K562 (cell line): ENCODE data around the gene TMC6. TPM values are rescaled to one million over a fixed set of nuclear protein-coding genes. Genes with fewer than 3 reads are reported as not detected.

Experiments
- ATAC-seq: fragments of 200-7000 bp; cut with Tn5 transposase; 3 replicates; pipeline ENCODE4 v1.9.1; 2020; ENCODE audit warnings: moderate library complexity
- BruUV-seq: library from RNA; stranded (reverse); fragments of 400-500 nt; replicated peaks from 2 replicates; lab custom pipeline; 2021; lab: Mats Ljungman, UMichigan
- CTCF ChIA-PET: fragments of 300-600 bp; formaldehyde crosslinking; extraction: SDS; loops from one replicate; lab custom pipeline; 2021; ENCODE audit warnings: low intra/inter-chr PET ratio; lab: Yijun Ruan, JAX
- POLR2A ChIA-PET: fragments of 300-600, 350-650 bp; sonication (Branson Sonifier 250); formaldehyde crosslinking; extraction: SDS; loops from one replicate; lab custom pipeline; 2021; ENCODE audit warnings: antibody characterized with exemption, inconsistent platforms; lab: Yijun Ruan, JAX
- DNase-seq, 4 experiments: peaks; one replicate each; pipeline versions ENCODE4 v3.0.0 to v3.0.0-alpha.2; 2011 to 2018; ENCODE audit warnings: low spot score in 3 of 4, mixed read lengths in 3 of 4; ENCODE audit errors: extremely low read depth in 1 of 4
- FAIRE-seq: peaks from 2 replicates; lab custom pipeline; 2011; peaks lifted over from hg19 to GRCh38; lab: Jason Lieb, UNC
- H2AFZ ChIP-seq: 2 replicates; pipeline ENCODE4 v1.6.0; 2011; ENCODE audit warnings: low read depth, low read length, control low read depth, inconsistent platforms
- H3K27ac ChIP-seq: fragments of 200-600 bp; 3 replicates; pipeline ENCODE4 v1.8.0; 2011; ENCODE audit warnings: low read depth, mild to moderate bottlenecking, control low read depth, inconsistent platforms, low read length, moderate library complexity, mixed read lengths; ENCODE audit errors: extremely low read depth
- H3K27me3 ChIP-seq, 2 experiments: fragments of 300-600 bp in 1 of 2; 2 replicates in 1 of 2; 3 replicates in 1 of 2; pipeline versions ENCODE4 v1.6.0 to v1.8.0; 2011; ENCODE audit warnings: inconsistent platforms in 2 of 2, low read length in 2 of 2, mild to moderate bottlenecking in 1 of 2, mixed read lengths in 1 of 2, moderate library complexity in 1 of 2; ENCODE audit not compliant: control insufficient read depth in 2 of 2, insufficient read depth in 2 of 2
- H3K36me3 ChIP-seq: fragments of 300-600 bp; 3 replicates; pipeline ENCODE4 v1.8.0; 2011; ENCODE audit warnings: mild to moderate bottlenecking, low read length, inconsistent platforms; ENCODE audit not compliant: control insufficient read depth, insufficient read depth
- H3K4me1 ChIP-seq, 2 experiments: fragments of 200-600 bp in 1 of 2; replicated peaks in 1 of 2; 2 replicates in 1 of 2; 3 replicates in 1 of 2; pipeline versions ENCODE4 v1.5.1 to v1.8.0; 2011; ENCODE audit warnings: inconsistent platforms in 2 of 2, low read length in 2 of 2, mild to moderate bottlenecking in 1 of 2, mixed read lengths in 1 of 2, moderate library complexity in 1 of 2; ENCODE audit not compliant: control insufficient read depth in 2 of 2, insufficient read depth in 2 of 2
- H3K4me2 ChIP-seq: 2 replicates; pipeline ENCODE4 v1.6.1; 2011; ENCODE audit warnings: low read length, control low read depth, inconsistent platforms, mixed read lengths; ENCODE audit not compliant: insufficient read depth
- H3K4me3 ChIP-seq: fragments of 200-600 bp; sonication (generic), shearing (Covaris generic); 2 replicates; pipeline ENCODE4 v1.5.1; 2016; ENCODE audit warnings: control low read depth, inconsistent platforms
- H3K79me2 ChIP-seq: fragments of 200-600 bp; 3 replicates; pipeline ENCODE4 v1.8.0; 2011; ENCODE audit warnings: low read length, inconsistent platforms; ENCODE audit not compliant: control insufficient read depth, insufficient read depth
- H3K9ac ChIP-seq, 2 experiments: 2 replicates each; pipeline versions ENCODE4 v1.6.0 to v1.6.1; 2011; ENCODE audit warnings: low read depth in 2 of 2, low read length in 2 of 2, control low read depth in 1 of 2, inconsistent platforms in 1 of 2, mild to moderate bottlenecking in 1 of 2, mixed read lengths in 1 of 2; ENCODE audit not compliant: insufficient read depth in 1 of 2
- H3K9me1 ChIP-seq: one replicate; pipeline ENCODE4 v1.6.0; 2011; ENCODE audit warnings: inconsistent platforms, mild to moderate bottlenecking, low read length, moderate library complexity; ENCODE audit not compliant: control insufficient read depth, insufficient read depth
- H3K9me3 ChIP-seq: replicated peaks from 2 replicates; pipeline ENCODE4 v1.5.1; 2011; ENCODE audit warnings: low read depth, low read length, inconsistent platforms; ENCODE audit not compliant: control insufficient read depth, insufficient read depth
- H4K20me1 ChIP-seq: replicated peaks from 2 replicates; pipeline ENCODE4 v1.6.1; 2011; ENCODE audit warnings: low read length, inconsistent platforms, mixed read lengths; ENCODE audit not compliant: control insufficient read depth, insufficient read depth
- HMGN3 ChIP-seq: IDR thresholded peaks from 2 replicates; pipeline ENCODE4 v1.6.1; 2011; ENCODE audit warnings: borderline replicate concordance, low read depth, mild to moderate bottlenecking, mixed read lengths, low read length; ENCODE audit not compliant: insufficient read length; ENCODE audit errors: extremely low read depth
- LCOR ChIP-seq: sonication (generic); formaldehyde crosslinking; IDR thresholded peaks from 2 replicates; pipeline ENCODE4 v1.8.0; 2022; ENCODE audit warnings: mild to moderate bottlenecking, missing genetic modification reagents
- POLR2G ChIP-seq: fragments of 200-400 bp; formaldehyde crosslinking; IDR thresholded peaks from 2 replicates; pipeline ENCODE4 v1.6.1; 2017; ENCODE audit warnings: low read depth, mild to moderate bottlenecking, antibody characterized with exemption, low read length, moderate library complexity
- ZNF668 ChIP-seq: fragments of 250-450 bp; sonication (Bioruptor Pico); IDR thresholded peaks from 2 replicates; pipeline ENCODE4 v1.8.0; 2022; ENCODE audit warnings: mild to moderate bottlenecking, inconsistent platforms
- WGBS: fragments of 100-300 bp; shearing (Covaris generic); methylation state at CpG from one replicate; pipeline ENCODE4 v1.1.6; 2016; ENCODE audit warnings: low coverage, mixed read lengths; ENCODE audit not compliant: insufficient coverage; ENCODE audit errors: missing lambda C conversion rate; 5-methylcytosine and 5-hydroxymethylcytosine counted together
- in situ Hi-C: fragments of 300-500 bp; cut with MboI; formaldehyde crosslinking; loops from 4 replicates; pipeline ENCODE4 v1.15.0; 2018; ENCODE audit warnings: inconsistent platforms, mixed read lengths
- intact Hi-C: fragments of 100-400 bp; cut with micrococcal nuclease; formaldehyde crosslinking; loops from 2 replicates; pipeline ENCODE4 v1.14.2; 2022
- polyA plus RNA-seq, 8 experiments: library from polyadenylated mRNA; depleted of rRNA in 4 of 8; stranded (reverse) in 5 of 8; unstranded in 3 of 8; fragments of >200 nt; fragmentation: Nextera tagmentation in 2 of 8; fragmentation: Illumina TruSeq in 1 of 8; extraction: Ambion mirVana in 2 of 8; extraction: Trizol in 1 of 8; gene quantifications; 2 replicates each; pipeline versions ENCODE4 v1.2.1 to v1.2.3, GENCODE V29; 2011 to 2014; ENCODE audit warnings: inconsistent platforms in 1 of 8, missing spikeins in 1 of 8
- total RNA-seq, 7 experiments: library from RNA; depleted of rRNA in 6 of 7; stranded (reverse); fragments of >200 nt in 6 of 7; fragmentation: Illumina TruSeq in 2 of 7; extraction: Trizol in 2 of 7; gene quantifications; 2 replicates each; pipeline versions ENCODE4 v1.2.1 to v1.2.3, GENCODE V29; 2011 to 2021; ENCODE audit warnings: low replicate concordance in 1 of 7
- TF ChIP-seq, protein P1 (sequence below): sonication (generic); formaldehyde crosslinking; IDR thresholded peaks from 2 replicates; pipeline ENCODE4 v1.8.1; 2023; ENCODE audit warnings: mild to moderate bottlenecking, missing genetic modification reagents

Gene TMC6
- total and polyA plus RNA-seq, 9 of the 15 experiments (the other 6 are each of a cell fraction or from before 2014, with no cell fraction given): 4.1 to 351 (median 66.9) TPM

DNA sequence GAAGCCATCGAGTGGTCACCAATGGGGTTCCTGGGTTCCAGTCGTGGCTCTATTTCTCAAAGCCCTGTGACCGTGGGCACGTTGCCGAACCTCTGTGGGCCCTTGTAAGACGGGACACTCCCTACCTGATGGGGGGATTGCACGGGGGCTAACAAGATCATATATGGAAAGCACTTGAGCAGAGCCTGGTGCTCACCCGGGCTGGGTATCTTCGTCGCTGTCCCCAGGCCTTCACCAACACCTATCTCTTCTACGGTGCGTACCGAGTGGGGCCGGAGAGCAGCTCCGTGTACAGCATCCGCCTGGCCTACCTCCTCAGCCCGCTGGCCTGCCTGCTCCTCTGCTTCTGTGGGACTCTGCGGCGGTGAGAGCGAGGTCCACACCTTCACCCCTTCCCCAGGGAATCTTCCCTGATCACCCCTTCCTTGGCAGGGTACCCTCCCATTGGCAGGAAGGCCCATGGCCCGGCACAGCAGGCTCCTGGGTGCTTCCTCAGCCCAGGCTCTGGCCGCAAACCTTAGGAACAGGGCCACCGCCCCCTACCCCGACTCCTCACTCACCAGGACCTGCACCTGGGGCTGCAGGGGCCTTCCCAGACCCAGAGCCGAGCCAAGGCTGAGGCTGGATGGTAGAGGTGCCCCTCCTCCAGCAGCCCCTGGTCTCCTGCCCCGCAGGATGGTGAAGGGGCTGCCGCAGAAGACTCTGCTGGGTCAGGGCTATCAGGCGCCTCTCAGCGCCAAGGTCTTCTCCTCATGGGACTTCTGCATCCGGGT is 4.8 kb upstream of the TMC6 start:
- FAIRE-seq: no peak
- H3K4me1 ChIP-seq: peaks cover 63 to 94% of the 10 kb centered on the region in 2 experiments
- intact Hi-C loops (no loop called here), in situ Hi-C loops (no loop called here)
- no TSS peak for BruUV-seq
- no peaks in the 10 kb centered on the region for H4K20me1 ChIP-seq
- WGBS: 87% methylated on average over 29 of the region's 30 CpGs
- no peak overlapping the region for H3K4me3 ChIP-seq
- DNase-seq: no peak
- no peak overlapping the region for H3K27ac ChIP-seq
- H3K9ac ChIP-seq: peak overlapping the region in 1 of 2 experiments; percentile 84; a peak in 2 of 4 replicates
- H3K36me3 ChIP-seq: no peaks in the 10 kb centered on the region
- TF ChIP-seq POLR2G (0 out of 2 replicates have a peak, but pooled peaks have one; percentile 2), HMGN3 (peak; percentile 1), ZNF668 (CRISPR knock-in tag) (no peak), LCOR (CRISPR knock-in tag) (no peak)
- TF ChIP-seq, protein P1, sequence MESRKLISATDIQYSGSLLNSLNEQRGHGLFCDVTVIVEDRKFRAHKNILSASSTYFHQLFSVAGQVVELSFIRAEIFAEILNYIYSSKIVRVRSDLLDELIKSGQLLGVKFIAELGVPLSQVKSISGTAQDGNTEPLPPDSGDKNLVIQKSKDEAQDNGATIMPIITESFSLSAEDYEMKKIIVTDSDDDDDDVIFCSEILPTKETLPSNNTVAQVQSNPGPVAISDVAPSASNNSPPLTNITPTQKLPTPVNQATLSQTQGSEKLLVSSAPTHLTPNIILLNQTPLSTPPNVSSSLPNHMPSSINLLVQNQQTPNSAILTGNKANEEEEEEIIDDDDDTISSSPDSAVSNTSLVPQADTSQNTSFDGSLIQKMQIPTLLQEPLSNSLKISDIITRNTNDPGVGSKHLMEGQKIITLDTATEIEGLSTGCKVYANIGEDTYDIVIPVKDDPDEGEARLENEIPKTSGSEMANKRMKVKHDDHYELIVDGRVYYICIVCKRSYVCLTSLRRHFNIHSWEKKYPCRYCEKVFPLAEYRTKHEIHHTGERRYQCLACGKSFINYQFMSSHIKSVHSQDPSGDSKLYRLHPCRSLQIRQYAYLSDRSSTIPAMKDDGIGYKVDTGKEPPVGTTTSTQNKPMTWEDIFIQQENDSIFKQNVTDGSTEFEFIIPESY: peak; percentile 76; the same call in 1 of the 2 replicates
- ATAC-seq: no peak
- H3K9me1 ChIP-seq: no peaks in the 10 kb centered on the region
- CTCF ChIA-PET: no interaction called here
- H3K79me2 ChIP-seq: peaks cover 24% of the 10 kb centered on the region
- H3K9me3 ChIP-seq: no peaks in the 10 kb centered on the region
- H2AFZ ChIP-seq: no peak overlapping the region
- H3K27me3 ChIP-seq: no peaks in the 10 kb centered on the region
- no peak overlapping the region for H3K4me2 ChIP-seq
- POLR2A ChIA-PET: no interaction called here
